ENCODE measurements around the gene ADPRHL1.

- TF ChIP-seq, protein P1, sequence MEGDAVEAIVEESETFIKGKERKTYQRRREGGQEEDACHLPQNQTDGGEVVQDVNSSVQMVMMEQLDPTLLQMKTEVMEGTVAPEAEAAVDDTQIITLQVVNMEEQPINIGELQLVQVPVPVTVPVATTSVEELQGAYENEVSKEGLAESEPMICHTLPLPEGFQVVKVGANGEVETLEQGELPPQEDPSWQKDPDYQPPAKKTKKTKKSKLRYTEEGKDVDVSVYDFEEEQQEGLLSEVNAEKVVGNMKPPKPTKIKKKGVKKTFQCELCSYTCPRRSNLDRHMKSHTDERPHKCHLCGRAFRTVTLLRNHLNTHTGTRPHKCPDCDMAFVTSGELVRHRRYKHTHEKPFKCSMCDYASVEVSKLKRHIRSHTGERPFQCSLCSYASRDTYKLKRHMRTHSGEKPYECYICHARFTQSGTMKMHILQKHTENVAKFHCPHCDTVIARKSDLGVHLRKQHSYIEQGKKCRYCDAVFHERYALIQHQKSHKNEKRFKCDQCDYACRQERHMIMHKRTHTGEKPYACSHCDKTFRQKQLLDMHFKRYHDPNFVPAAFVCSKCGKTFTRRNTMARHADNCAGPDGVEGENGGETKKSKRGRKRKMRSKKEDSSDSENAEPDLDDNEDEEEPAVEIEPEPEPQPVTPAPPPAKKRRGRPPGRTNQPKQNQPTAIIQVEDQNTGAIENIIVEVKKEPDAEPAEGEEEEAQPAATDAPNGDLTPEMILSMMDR (IDR thresholded peaks at IDR 0.05), result no peak
- no peak for TF ChIP-seq POLR2A (IDR thresholded peaks at IDR 0.05)
Measured at GRCh38 chr13:113476811-113477210, 23.5 kb upstream of the ADPRHL1 start.
